ENCODE results near the gene ZNF362. TPM values are rescaled to one million over a fixed set of nuclear protein-coding genes. Genes with fewer than 3 reads are reported as not detected.

The ZNF362 gene
- total and polyA plus RNA-seq, 2 of the 13 experiments (the other 11 are each of a cell fraction or from before 2014, with no cell fraction given), result 8.3 to 14.2 TPM

DNA sequence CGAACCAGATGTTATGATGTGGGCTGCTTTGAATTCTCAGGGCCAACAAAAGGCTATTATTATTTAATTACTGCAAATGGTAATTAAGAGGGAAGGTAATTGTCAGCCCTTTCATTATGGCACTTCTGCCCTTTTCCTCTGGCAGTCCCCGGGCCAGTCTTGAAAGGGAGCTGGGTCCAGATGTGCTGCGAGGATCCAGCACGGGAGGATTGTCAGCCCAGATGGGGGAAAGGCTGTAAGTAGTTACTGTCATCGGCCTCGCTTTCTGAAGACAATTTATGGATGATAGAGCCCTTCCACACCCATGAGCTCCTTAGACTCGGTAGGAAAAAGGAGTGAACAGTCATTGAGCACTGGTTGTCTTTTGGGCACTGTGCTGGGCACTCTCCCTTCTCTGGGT is 8.7 kb upstream of the ZNF362 start (continued):
- TF ChIP-seq, protein P1, sequence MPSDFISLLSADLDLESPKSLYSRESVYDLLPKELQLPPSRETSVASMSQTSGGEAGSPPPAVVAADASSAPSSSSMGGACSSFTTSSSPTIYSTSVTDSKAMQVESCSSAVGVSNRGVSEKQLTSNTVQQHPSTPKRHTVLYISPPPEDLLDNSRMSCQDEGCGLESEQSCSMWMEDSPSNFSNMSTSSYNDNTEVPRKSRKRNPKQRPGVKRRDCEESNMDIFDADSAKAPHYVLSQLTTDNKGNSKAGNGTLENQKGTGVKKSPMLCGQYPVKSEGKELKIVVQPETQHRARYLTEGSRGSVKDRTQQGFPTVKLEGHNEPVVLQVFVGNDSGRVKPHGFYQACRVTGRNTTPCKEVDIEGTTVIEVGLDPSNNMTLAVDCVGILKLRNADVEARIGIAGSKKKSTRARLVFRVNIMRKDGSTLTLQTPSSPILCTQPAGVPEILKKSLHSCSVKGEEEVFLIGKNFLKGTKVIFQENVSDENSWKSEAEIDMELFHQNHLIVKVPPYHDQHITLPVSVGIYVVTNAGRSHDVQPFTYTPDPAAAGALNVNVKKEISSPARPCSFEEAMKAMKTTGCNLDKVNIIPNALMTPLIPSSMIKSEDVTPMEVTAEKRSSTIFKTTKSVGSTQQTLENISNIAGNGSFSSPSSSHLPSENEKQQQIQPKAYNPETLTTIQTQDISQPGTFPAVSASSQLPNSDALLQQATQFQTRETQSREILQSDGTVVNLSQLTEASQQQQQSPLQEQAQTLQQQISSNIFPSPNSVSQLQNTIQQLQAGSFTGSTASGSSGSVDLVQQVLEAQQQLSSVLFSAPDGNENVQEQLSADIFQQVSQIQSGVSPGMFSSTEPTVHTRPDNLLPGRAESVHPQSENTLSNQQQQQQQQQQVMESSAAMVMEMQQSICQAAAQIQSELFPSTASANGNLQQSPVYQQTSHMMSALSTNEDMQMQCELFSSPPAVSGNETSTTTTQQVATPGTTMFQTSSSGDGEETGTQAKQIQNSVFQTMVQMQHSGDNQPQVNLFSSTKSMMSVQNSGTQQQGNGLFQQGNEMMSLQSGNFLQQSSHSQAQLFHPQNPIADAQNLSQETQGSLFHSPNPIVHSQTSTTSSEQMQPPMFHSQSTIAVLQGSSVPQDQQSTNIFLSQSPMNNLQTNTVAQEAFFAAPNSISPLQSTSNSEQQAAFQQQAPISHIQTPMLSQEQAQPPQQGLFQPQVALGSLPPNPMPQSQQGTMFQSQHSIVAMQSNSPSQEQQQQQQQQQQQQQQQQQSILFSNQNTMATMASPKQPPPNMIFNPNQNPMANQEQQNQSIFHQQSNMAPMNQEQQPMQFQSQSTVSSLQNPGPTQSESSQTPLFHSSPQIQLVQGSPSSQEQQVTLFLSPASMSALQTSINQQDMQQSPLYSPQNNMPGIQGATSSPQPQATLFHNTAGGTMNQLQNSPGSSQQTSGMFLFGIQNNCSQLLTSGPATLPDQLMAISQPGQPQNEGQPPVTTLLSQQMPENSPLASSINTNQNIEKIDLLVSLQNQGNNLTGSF (CRISPR knock-in tag; IDR thresholded peaks at IDR 0.05), result no peak
- TF ChIP-seq ZNF614 (CRISPR knock-in tag; IDR thresholded peaks at IDR 0.05; ENCODE audit: borderline replicate concordance) (no peak), TBX2 (CRISPR knock-in tag; IDR thresholded peaks at IDR 0.05; ENCODE audit: borderline replicate concordance) (no peak), XRCC5 (optimal IDR thresholded peaks at IDR 0.05; ENCODE audit: low read length) (no peak), TAF15 (IDR thresholded peaks at IDR 0.05; ENCODE audit: low read depth, low read length, poor library complexity, severe bottlenecking) (no peak)

DNA sequence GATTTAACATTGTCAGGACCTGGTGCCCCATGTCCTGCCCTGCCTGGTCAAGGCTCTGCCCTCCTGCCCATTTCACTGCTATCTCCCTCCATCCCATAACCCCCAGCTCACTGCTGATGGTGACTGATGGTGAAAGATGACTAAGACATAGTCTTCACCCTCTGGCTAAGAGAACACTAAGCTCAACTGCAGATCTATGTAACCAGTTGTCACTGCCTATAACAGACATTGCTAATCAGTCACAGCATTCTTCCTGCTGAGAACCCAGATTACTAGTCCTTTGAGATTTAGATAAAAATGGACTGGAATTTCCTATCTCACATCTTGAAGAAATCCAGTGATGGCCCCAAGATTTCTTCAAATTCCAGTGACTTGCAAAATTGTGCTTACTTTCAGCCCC is 8.0 kb upstream of the ZNF362 start:
- FAIRE-seq, result no peak
- no peak for DNase-seq (ENCODE audit: low spot score)
- Histone ChIP-seq H3K79me2 (ENCODE audit: insufficient read depth, low read length) (no peaks in the 10 kb centered on the region), H4K20me1 (ENCODE audit: insufficient read depth, low read length) (no peaks in the 10 kb centered on the region), H3K9ac (ENCODE audit: insufficient read depth, low read depth, low read length) (no peak overlapping the region), H3K27me3 (ENCODE audit: control insufficient read depth in 1 of 2, insufficient read depth in 2 of 2, low read length in 2 of 2) (no peaks in the 10 kb centered on the region), H3K4me3 (replicated peaks in 1 of 3; ENCODE audit: insufficient read depth in 1 of 3, low read depth in 2 of 3, low read length in 3 of 3) (no peak overlapping the region), H3K9me3 (ENCODE audit: low read length) (no peaks in the 10 kb centered on the region), H3K27ac (ENCODE audit: extremely low read length, insufficient read depth, low read length) (no peak overlapping the region), H3K4me1 (ENCODE audit: insufficient read depth, low read length) (peaks cover 46% of the 10 kb centered on the region), H2AFZ (ENCODE audit: low read length) (no peak overlapping the region), H3K36me3 (replicated peaks in 1 of 2; ENCODE audit: control insufficient read depth in 1 of 2, insufficient read depth in 2 of 2, low read length in 2 of 2) (no peaks in the 10 kb centered on the region), H3K4me2 (ENCODE audit: low read depth, low read length) (no peak overlapping the region)
- CTCF ChIA-PET (ENCODE audit: low intra/inter-chr PET ratio, low total read pairs), result no interaction called here
- peak; percentile 45; the same call in 1 of the 2 replicates for TF ChIP-seq NFE2L2 (IDR thresholded peaks at IDR 0.05; ENCODE audit: low read length)
- no peak for TF ChIP-seq ZNF777 (CRISPR knock-in tag; IDR thresholded peaks at IDR 0.05)
- POLR2A ChIA-PET, result no interaction called here
- in situ Hi-C loops (cut with HindIII; ENCODE audit: extremely low pct_ligation_motif_present, low pct_unique_long_range_greater_than_20kb) (no loop called here), intact Hi-C loops (cut with micrococcal nuclease; ENCODE audit: unreplicated experiment) (no loop called here)
- no TSS peak for BruUV-seq (replicated peaks)
- no peak for ATAC-seq

Measured in HepG2 (cell line).